ENCODE results near the gene PWWP2B.

Gene PWWP2B

GRCh38 chr10:132461683-132462231, 64.8 kb downstream of the PWWP2B start:
- DNase-seq: no peak

- no peak for DNase-seq
These were observed 65.7 kb downstream of the PWWP2B start for GRCh38 chr10:132462463-132463332.

GRCh38 chr10:132463333-132464255, 66.6 kb downstream of the PWWP2B start:
- DNase-seq: no peak

GRCh38 chr10:132464256-132465192, 67.5 kb downstream of the PWWP2B start:
- DNase-seq: no peak

- DNase-seq: no peak
These were observed 68.3 kb downstream of the PWWP2B start for GRCh38 chr10:132465193-132465888.

GRCh38 chr10:132465889-132466519, 69.0 kb downstream of the PWWP2B start:
- no peak for DNase-seq

GRCh38 chr10:132466520-132467463, 69.8 kb downstream of the PWWP2B start:
- no peak for DNase-seq
